ENCODE results near the gene GLI3.

GLI3 gene

GRCh38 chr7:42236976-42237810 is at the start of gene GLI3:
TSS of gene GLI3 (minus strand) at chr7:42237209. CDS start at chr7:42223253, 13,956 bp downstream.
- no peaks in the 10 kb centered on the region for H3K4me1 ChIP-seq (ENCODE audit: low read length)
- peak; percentile 86 for DNase-seq
- H3K79me2 ChIP-seq (ENCODE audit: low read length): no peaks in the 10 kb centered on the region
- H3K27ac ChIP-seq (ENCODE audit: low read length): peak within 1 kb of the TSS; percentile 75; the same call in 1 of the 2 replicates
- H3K27me3 ChIP-seq (replicated peaks; ENCODE audit: insufficient read depth, low read length): no peaks in the 10 kb centered on the region
- H3K9me3 ChIP-seq (replicated peaks; ENCODE audit: insufficient read depth, low read length): no peaks in the 10 kb centered on the region
- H3K4me3 ChIP-seq (ENCODE audit: low read length): peak within 1 kb of the TSS; percentile 85
- H3K4me2 ChIP-seq (ENCODE audit: low read depth, low read length): peak within 1 kb of the TSS; percentile 96
- H3K9ac ChIP-seq (ENCODE audit: low read length): peak within 1 kb of the TSS; percentile 64
- no peak for TF ChIP-seq EZH2phosphoT487 (IDR thresholded peaks at IDR 0.05; ENCODE audit: low read length)
- TF ChIP-seq EZH2 (optimal IDR thresholded peaks at IDR 0.05; ENCODE audit: low read depth, low read length): no peak
- peak; percentile 11; the same call in 1 of the 2 replicates for TF ChIP-seq CTCF (IDR thresholded peaks at IDR 0.05; ENCODE audit: low read length)
- no peaks in the 10 kb centered on the region for H3K36me3 ChIP-seq (replicated peaks; ENCODE audit: insufficient read depth, low read length)
- no peaks in the 10 kb centered on the region for H3F3A ChIP-seq (ENCODE audit: insufficient read depth, low read length)
- no peaks in the 10 kb centered on the region for H4K20me1 ChIP-seq (ENCODE audit: insufficient read depth, low read length)
- H2AFZ ChIP-seq (ENCODE audit: low read length): peak within 1 kb of the TSS; percentile 85
- no peaks in the 10 kb centered on the region for H3K9me2 ChIP-seq (replicated peaks; ENCODE audit: insufficient read depth, low read length)

GRCh38 chr7:42285383-42285824 is 48.4 kb upstream of the GLI3 start:
- no peak overlapping the region for H3K9ac ChIP-seq (ENCODE audit: low read length)
- no peaks in the 10 kb centered on the region for H4K20me1 ChIP-seq (ENCODE audit: insufficient read depth, low read length)
- H2AFZ ChIP-seq (ENCODE audit: low read length): no peak overlapping the region
- no peaks in the 10 kb centered on the region for H3K27me3 ChIP-seq (replicated peaks; ENCODE audit: insufficient read depth, low read length)
- no peak overlapping the region for H3K4me2 ChIP-seq (ENCODE audit: low read depth, low read length)
- no peaks in the 10 kb centered on the region for H3K9me3 ChIP-seq (replicated peaks; ENCODE audit: insufficient read depth, low read length)
- H3K4me3 ChIP-seq (ENCODE audit: low read length): no peak overlapping the region
- no peak overlapping the region for H3K27ac ChIP-seq (ENCODE audit: low read length)
- TF ChIP-seq EZH2phosphoT487 (IDR thresholded peaks at IDR 0.05; ENCODE audit: low read length) (no peak), EZH2 (optimal IDR thresholded peaks at IDR 0.05; ENCODE audit: low read depth, low read length) (no peak), CTCF (IDR thresholded peaks at IDR 0.05; ENCODE audit: low read length) (no peak)
- no peaks in the 10 kb centered on the region for H3K4me1 ChIP-seq (ENCODE audit: low read length)
- no peak for DNase-seq
- H3K79me2 ChIP-seq (ENCODE audit: low read length): no peaks in the 10 kb centered on the region
- H3K36me3 ChIP-seq (replicated peaks; ENCODE audit: insufficient read depth, low read length): no peaks in the 10 kb centered on the region
- H3F3A ChIP-seq (ENCODE audit: insufficient read depth, low read length): no peaks in the 10 kb centered on the region
- H3K9me2 ChIP-seq (replicated peaks; ENCODE audit: insufficient read depth, low read length): no peaks in the 10 kb centered on the region

GRCh38 chr7:42283553-42283952 is 46.5 kb upstream of the GLI3 start:
- Histone ChIP-seq H3K27ac (ENCODE audit: low read length) (no peak overlapping the region), H3K4me2 (ENCODE audit: low read depth, low read length) (no peak overlapping the region), H4K20me1 (ENCODE audit: insufficient read depth, low read length) (no peaks in the 10 kb centered on the region), H3K4me3 (ENCODE audit: low read length) (no peak overlapping the region), H3K9ac (ENCODE audit: low read length) (no peak overlapping the region), H3K4me1 (ENCODE audit: low read length) (no peaks in the 10 kb centered on the region), H3K27me3 (replicated peaks; ENCODE audit: insufficient read depth, low read length) (no peaks in the 10 kb centered on the region), H3K36me3 (replicated peaks; ENCODE audit: insufficient read depth, low read length) (no peaks in the 10 kb centered on the region), H2AFZ (ENCODE audit: low read length) (no peak overlapping the region), H3K9me2 (replicated peaks; ENCODE audit: insufficient read depth, low read length) (no peaks in the 10 kb centered on the region), H3K79me2 (ENCODE audit: low read length) (no peaks in the 10 kb centered on the region), H3F3A (ENCODE audit: insufficient read depth, low read length) (no peaks in the 10 kb centered on the region), H3K9me3 (replicated peaks; ENCODE audit: insufficient read depth, low read length) (no peaks in the 10 kb centered on the region)
- TF ChIP-seq EZH2 (optimal IDR thresholded peaks at IDR 0.05; ENCODE audit: low read depth, low read length) (no peak), EZH2phosphoT487 (IDR thresholded peaks at IDR 0.05; ENCODE audit: low read length) (no peak), CTCF (IDR thresholded peaks at IDR 0.05; ENCODE audit: low read length) (no peak)
- DNase-seq: no peak
